ENCODE measurements around the gene EML3. TPM values are rescaled to one million over a fixed set of nuclear protein-coding genes. Genes with fewer than 3 reads are reported as not detected.
"Not testable (repeated sequence)": the region's sequence is repeated elsewhere in the genome, so short reads cannot be mapped to it uniquely, and the experiment has no call there.

EML3 gene
- 10 to 100 TPM; 34.7 to 58.6 (median 53.6) TPM for total RNA-seq

GRCh38 chr11:62612366-62613290 lies at the start of gene EML3, which contains the start of gene ROM1:
TSS of gene EML3 (minus strand) at chr11:62612775. CDS start at chr11:62612457, 318 bp downstream.
TSS of gene ROM1 (plus strand) at chr11:62613257. CDS start at chr11:62613282, 25 bp downstream.
- H3K27ac ChIP-seq, result peak within 1 kb of the TSS; percentile 92 to 98 (median 94)
- 0 to 2% methylated on average over 1 to 7 of the region's 91 CpGs for WGBS, 2 donors
- peaks cover 18 to 53% (median 35%) of the 10 kb centered on the region in 3 donors for H3K4me1 ChIP-seq
- peak in 1 of 4 donors; percentile 29 for TF ChIP-seq POLR2A (IDR thresholded peaks at IDR 0.05)
- TF ChIP-seq, protein P1, sequence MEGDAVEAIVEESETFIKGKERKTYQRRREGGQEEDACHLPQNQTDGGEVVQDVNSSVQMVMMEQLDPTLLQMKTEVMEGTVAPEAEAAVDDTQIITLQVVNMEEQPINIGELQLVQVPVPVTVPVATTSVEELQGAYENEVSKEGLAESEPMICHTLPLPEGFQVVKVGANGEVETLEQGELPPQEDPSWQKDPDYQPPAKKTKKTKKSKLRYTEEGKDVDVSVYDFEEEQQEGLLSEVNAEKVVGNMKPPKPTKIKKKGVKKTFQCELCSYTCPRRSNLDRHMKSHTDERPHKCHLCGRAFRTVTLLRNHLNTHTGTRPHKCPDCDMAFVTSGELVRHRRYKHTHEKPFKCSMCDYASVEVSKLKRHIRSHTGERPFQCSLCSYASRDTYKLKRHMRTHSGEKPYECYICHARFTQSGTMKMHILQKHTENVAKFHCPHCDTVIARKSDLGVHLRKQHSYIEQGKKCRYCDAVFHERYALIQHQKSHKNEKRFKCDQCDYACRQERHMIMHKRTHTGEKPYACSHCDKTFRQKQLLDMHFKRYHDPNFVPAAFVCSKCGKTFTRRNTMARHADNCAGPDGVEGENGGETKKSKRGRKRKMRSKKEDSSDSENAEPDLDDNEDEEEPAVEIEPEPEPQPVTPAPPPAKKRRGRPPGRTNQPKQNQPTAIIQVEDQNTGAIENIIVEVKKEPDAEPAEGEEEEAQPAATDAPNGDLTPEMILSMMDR (IDR thresholded peaks at IDR 0.05), result peak; percentile 73 to 98 (median 93)
- intact Hi-C loops (cut with DNase I), result no loop called here
- peak within 1 kb of the TSS; percentile 64 to 80 (median 75) for H3K4me3 ChIP-seq
- no peaks in the 10 kb centered on the region for H3K9me3 ChIP-seq
- no peaks in the 10 kb centered on the region for H3K27me3 ChIP-seq
- peaks cover 12 to 69% (median 15%) of the 10 kb centered on the region in 3 donors for H3K36me3 ChIP-seq
- peak; percentile 58 for DNase-seq

GRCh38 chr11:62656796-62657429 lies 44.3 kb upstream of the EML3 start:
- peaks cover 0 to 10% (median 0%) of the 10 kb centered on the region in 3 donors for H3K36me3 ChIP-seq
- intact Hi-C loops (cut with DNase I), result no loop called here
- no peak overlapping the region for H3K27ac ChIP-seq
- H3K27me3 ChIP-seq, result no peaks in the 10 kb centered on the region
- H3K4me1 ChIP-seq, result peaks cover 6 to 9% (median 7%) of the 10 kb centered on the region in 3 donors
- H3K9me3 ChIP-seq, result no peaks in the 10 kb centered on the region
- TF ChIP-seq, protein P1 (IDR thresholded peaks at IDR 0.05), result no peak
- TF ChIP-seq POLR2A (IDR thresholded peaks at IDR 0.05), result no peak
- H3K4me3 ChIP-seq, result no peak overlapping the region
- DNase-seq, result no peak
- 65 to 77% methylated on average over 5 of the region's 5 CpGs for WGBS, 2 donors

GRCh38 chr11:62654297-62654696 lies 41.7 kb upstream of the EML3 start:
- intact Hi-C loops (cut with DNase I), result no loop called here
- Histone ChIP-seq H3K27ac (no peak overlapping the region), H3K36me3 (peaks cover 0 to 12% (median 6%) of the 10 kb centered on the region in 3 donors), H3K9me3 (no peaks in the 10 kb centered on the region), H3K4me3 (no peak overlapping the region), H3K27me3 (no peaks in the 10 kb centered on the region), H3K4me1 (peaks cover 10 to 21% (median 13%) of the 10 kb centered on the region in 3 donors)
- no peak for DNase-seq
- WGBS, 2 donors, result 78 to 85% methylated on average over 11 of the region's 11 CpGs
- TF ChIP-seq, protein P1 (IDR thresholded peaks at IDR 0.05), result no peak
- no peak for TF ChIP-seq POLR2A (IDR thresholded peaks at IDR 0.05)

GRCh38 chr11:62652161-62653006 lies 39.8 kb upstream of the EML3 start:
- H3K27ac ChIP-seq, result peak overlapping the region; percentile 91 to 98 (median 94)
- WGBS, 2 donors, result 23 to 62% methylated on average over 8 to 12 of the region's 16 CpGs
- H3K9me3 ChIP-seq, result no peaks in the 10 kb centered on the region
- DNase-seq, result no peak
- TF ChIP-seq, protein P1 (IDR thresholded peaks at IDR 0.05), result no peak
- TF ChIP-seq POLR2A (IDR thresholded peaks at IDR 0.05), result no peak
- peaks cover 0 to 31% (median 20%) of the 10 kb centered on the region in 3 donors for H3K36me3 ChIP-seq
- H3K4me1 ChIP-seq, result peaks cover 11 to 24% (median 13%) of the 10 kb centered on the region in 3 donors
- H3K27me3 ChIP-seq, result no peaks in the 10 kb centered on the region
- H3K4me3 ChIP-seq, result peak overlapping the region; percentile 65 to 94 (median 87)
- intact Hi-C loops (cut with DNase I), result no loop called here

DNA sequence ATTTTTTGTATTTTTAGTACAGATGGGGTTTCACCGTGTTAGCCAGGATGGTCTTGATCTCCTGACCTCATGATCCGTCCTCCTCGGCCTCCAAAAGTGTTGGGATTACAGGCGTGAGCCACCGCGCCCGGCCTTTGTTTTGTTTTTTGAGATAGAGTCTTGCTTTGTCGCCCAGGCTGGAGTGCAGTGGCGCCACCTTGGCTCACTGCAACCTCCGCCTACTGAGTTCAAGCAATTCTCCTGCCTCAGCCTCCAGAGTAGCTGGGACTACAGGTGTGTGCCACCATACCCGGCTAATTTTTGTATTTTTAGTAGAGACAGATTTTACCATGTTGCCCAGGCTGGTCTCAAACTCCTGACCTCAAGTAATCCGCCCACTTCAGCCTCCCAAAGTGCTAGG lies 37.7 kb upstream of the EML3 start:
- DNase-seq; H3K9me3 ChIP-seq; intact Hi-C loops (cut with DNase I); H3K27me3 ChIP-seq; H3K27ac ChIP-seq; H3K4me3 ChIP-seq: not testable (repeated sequence)
- 95% methylated on average over 9 to 12 of the region's 12 CpGs for WGBS, 2 donors
- H3K36me3 ChIP-seq, result peaks cover 0 to 33% (median 20%) of the 10 kb centered on the region in 3 donors
- peaks cover 22 to 38% (median 23%) of the 10 kb centered on the region in 3 donors for H3K4me1 ChIP-seq
